HG03060 (cell line): ENCODE measurements around the gene IL6ST.
A peak's percentile ranks its signal among the peaks of the same experiment; 100 is the strongest.
"Not testable (repeated sequence)": the region's sequence is repeated elsewhere in the genome, so short reads cannot be mapped to it uniquely, and the experiment has no call there.

Source experiments
- ATAC-seq: cut with Tn5 transposase; IDR thresholded peaks from one replicate; pipeline ENCODE4 v1.9.1; 2021; ENCODE audit warnings: low read depth, moderate number of reproducible peaks; ENCODE audit not compliant: unreplicated experiment

IL6ST gene

DNA sequence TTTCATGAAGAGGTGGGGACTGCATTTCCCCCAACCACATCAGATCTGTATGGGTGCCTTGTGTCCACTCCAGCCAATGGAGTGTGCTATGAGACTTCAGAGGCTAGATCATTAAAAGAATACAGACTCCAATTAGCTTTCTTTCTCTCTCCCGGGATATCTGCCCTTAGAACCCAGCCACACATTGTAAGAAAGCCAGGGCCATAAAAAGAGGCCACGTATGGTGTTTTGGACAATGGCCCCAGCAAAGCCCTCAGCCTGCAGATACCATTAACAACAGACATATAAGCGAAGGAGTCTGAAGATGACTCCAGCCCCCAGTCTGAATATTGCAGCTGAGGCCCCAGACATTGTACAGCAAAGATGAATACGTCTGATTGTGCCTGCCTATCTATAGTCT, 21.5 kb downstream of the IL6ST start:
- ATAC-seq: no peak

DNA sequence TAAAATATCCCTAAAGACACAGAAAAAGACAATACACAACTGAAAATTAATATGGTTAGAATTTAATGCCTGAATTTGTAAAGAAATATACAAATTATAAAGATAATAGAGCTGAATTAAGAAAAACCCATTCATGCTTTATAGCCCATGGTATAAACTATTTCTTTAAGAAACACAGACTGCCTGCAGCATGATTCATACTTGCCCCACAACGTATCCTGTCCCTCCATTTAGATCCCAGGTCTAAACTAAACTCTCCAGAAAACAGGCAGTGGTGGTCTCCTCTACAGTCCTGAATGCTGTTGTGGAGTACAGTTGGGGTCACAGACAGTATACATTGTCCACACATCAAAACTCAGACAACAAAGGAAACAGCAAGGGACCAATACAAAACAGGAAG, 24.8 kb downstream of the IL6ST start:
- ATAC-seq: no peak

DNA sequence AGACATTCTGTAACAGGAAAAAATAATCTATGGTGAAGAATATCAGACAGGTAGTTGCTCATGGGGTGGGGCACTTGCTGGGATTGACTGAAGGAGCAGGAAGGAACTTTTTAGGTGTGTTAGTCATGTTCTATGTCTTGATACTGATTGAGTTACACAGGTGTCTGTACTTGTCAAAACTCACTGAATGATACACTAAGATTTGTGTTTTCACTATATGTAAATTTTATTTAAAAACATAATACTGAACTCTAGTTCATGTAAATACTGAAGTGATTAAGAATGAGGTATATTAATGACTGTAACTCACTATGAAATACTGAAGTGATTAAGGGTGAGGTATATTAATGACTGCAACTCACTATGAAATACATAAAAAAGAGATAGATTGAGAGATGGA, 28.5 kb downstream of the IL6ST start:
- no peak for ATAC-seq

DNA sequence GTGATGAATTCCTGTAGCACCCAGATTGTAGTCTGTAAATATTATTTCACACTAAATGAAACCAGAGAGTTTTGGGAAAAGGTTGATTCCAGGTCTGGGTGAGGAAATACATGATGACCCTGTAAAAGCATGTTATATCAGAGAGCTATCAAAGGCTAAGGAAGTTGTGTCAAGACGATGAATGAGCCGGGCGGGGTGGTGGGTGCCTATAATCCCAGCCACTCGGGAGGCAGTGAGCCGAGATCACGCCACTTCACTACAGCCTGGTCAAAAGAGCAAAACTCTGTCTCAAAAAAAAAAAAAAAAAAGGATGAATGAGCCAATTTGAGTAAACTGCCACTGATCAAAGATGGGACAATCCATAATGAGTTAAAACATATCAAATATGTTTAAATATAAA, 29.2 kb downstream of the IL6ST start:
- no peak for ATAC-seq

DNA sequence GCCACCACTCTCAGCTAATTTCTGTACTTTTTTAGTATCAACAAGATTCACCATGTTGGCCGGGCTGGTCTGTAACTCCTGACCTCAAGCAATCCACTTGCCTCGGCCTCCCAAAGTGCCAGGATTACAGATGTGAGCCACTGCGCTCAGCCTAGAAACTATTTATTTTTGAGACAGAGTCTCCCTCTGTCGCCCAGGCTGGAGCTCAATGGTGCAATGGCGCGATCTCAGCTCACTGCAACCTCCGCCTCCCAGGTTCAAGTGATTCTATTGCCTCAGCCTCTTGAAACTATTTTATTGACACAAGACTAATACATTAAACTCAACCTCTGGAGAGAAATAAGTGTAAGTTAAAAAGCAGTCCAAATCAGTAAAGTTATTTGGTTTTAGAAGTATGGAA, 34.0 kb downstream of the IL6ST start:
- ATAC-seq: no peak

DNA sequence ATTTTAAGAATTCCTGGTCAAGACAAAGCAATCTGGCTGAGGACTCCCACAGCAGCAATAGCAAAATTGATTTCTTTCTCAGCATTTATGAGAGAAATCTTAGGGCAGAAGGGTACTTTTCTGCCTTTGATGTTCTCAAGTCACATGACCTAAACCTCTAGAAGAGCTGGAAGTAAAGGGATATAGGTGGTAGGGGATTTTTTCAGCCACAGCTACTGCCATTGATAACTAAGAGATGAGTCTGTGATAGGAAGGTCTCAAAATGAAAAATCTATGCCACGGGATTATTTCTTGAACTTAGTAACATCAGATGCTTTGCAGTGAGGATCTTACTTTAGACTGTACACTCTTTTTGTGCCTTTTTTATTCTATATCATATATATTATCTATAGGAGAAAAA, 35.6 kb downstream of the IL6ST start:
- no peak for ATAC-seq

DNA sequence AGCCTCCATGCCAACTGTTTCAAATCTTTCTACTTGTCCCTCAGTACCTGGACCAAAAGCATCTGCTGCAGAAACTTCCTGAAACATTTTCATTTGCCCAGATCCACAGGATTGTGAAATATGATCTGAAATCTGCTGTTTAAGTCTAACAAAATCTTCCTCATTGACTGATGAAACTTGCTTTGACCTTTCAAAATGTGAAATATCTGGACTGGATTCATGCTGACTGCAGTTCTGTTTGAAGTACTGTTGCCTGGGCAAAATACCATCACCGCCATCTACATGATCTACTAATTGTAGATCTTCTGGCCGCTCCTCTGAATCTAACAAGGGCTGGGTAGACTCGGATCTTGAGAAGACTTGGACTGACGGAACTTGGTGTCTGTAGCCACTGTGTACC, 53.6 kb downstream of the IL6ST start:
- ATAC-seq: not testable (repeated sequence)

DNA sequence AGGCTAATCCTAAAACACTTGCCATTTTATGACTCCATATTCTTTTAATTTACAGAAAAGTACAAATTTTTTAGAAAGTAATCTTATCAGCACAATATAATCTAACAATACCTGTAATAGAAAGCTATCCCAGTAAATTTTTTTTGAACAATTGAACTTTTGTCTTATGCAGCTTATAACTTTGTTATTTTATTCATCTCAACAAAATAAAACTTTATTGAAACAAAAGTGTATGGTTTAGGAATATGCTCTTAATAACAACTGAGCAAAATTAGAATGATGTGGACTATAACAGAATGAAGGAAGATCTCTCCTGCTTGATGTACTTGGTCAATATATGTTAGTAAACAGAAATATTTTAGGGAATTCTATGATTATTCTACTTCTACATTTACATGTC, 57.2 kb downstream of the IL6ST start:
- ATAC-seq: not testable (repeated sequence)

DNA sequence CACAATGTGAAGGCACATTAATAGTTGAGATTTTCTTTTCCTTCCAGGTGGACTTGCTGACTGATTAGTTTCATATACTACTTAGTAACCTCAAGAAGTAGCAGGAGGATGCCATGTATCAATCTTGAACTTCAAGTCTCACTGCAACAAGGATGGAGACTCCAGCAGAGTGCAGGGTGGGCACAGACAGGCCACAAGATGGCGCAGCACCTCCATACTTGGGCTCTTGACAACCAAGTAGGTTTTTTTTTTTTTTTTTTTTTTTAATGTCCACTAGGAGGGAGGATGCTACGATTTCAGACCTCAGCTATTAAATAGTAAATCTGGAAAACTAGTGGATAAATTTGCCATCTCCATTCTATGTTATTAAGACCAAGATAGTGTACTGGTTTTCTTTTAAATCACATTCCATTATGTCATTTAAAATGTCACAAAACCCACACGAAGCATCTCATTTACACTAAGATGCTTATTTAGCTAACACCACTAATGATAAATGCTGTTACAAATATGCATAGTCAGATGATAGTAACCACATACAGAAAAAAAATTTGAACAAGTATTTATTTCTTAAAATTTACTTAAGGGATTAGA, 58.6 kb downstream of the IL6ST start:
- ATAC-seq: peak; percentile 53

DNA sequence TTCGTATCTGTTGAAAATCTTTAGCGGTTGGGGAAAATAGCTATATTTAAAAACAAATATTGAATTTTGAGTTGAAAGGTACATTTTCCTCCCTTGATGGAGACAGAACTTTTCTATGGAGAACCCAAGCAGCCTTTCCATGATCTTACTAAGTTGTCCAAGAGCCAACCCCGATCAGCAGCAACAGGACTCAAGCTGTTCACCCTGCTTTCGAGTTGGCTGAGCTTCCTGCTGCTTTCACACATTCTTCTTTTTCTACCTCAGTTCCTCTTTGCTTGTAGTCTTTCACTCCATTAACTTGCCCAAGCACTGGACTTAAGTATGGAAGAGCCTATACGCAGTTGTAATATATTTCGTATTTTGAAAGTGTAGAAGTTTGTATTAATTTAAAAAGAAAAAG, 59.4 kb downstream of the IL6ST start:
- ATAC-seq: no peak

DNA sequence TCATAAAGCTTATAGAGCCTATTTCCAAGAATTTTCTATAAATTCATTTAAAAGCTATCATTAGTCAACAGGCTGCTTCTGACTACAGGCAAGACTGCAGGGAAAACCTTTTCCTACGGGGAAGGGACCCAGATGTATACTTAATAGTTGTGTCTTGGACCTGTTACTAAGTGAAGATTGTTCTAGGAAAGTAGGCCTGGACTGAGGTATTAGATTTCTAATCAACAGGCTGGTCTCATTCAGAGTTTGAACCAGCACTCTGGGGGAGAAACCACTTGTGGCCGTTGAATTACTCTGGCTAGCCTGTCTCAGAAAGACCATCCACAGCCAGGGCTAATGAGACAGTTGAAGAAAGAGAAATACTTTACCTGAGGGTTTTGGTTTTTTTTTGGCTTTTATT, 60.0 kb downstream of the IL6ST start:
- ATAC-seq: no peak

DNA sequence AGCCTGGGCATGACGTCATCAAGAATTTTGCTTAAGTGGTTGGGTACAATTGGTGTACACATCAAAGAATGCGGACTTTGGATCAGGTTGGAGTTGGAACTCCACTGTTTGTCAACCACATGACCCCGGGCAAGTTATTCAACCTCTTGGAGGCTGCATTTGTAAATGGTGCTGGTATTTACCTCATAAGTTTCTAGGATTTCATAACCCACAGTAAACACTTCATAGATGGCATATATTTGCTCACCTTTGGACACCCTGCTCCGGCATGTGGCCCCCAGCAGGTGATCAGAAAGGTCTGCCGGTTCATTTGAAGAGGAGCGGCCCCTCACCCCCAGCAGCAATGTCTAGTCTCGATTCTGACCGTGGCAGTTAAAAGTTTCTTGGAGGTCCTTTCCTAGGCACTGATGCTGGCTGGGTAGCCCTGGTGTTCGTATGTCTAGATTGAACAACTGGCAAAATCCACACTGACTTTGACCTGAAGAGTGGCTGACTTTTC, 60.6 kb downstream of the IL6ST start:
- no peak for ATAC-seq

DNA sequence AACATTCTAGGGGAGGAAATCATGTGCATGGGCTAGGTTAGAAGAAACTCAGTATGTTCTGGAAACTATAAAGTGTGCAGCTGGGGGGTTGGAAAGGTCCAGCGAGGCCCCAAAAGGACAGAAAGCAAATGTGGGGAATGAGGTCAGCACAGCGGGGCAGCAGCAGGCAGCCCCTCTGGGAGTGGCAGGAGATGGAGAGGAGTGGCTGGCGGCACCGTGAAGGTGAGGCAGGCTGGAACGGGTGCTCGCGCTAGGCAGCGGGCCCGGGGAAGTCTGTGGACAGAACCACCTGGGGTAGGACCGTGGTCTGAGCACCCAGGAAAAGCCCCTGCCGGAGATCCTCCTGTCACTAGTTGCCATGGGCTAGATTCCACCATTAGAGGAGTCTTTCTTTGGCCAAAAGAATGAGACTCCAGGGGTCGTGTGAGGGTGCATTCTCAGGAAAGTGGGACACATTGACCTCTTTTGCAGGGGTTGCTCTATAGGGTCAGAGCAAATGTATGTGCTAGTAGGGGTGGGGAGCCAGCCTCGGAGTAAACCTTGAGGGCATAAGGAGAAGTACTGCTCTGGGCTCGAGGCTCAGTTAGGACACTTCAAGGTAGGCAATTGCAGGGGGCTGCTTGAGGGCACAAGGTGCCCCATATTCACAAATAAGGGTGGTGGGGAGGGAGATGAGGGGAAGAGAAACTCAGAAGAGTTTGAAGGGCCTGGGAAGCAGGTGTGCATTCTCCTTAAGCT, 61.2 kb downstream of the IL6ST start:
- ATAC-seq: no peak

DNA sequence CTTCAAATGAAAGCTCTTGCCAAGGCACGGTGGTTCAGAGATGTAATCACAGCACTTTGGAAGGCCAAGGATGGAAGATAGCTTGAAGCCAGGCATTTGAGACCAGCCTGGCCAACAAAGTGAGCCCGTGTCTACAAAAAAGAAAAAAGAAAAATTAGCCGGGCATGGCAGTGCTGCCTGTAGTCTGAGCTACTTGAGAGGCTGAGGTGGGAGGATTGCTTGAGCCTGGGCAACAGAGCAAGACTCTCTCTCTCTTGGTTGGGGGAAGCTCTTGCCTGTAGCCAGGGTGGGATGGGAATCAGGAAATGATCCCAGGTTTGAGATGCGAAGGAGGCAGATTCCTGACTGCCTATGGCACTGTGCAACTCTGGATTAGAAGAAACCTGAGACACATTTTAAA, 62.1 kb downstream of the IL6ST start:
- ATAC-seq: no peak

DNA sequence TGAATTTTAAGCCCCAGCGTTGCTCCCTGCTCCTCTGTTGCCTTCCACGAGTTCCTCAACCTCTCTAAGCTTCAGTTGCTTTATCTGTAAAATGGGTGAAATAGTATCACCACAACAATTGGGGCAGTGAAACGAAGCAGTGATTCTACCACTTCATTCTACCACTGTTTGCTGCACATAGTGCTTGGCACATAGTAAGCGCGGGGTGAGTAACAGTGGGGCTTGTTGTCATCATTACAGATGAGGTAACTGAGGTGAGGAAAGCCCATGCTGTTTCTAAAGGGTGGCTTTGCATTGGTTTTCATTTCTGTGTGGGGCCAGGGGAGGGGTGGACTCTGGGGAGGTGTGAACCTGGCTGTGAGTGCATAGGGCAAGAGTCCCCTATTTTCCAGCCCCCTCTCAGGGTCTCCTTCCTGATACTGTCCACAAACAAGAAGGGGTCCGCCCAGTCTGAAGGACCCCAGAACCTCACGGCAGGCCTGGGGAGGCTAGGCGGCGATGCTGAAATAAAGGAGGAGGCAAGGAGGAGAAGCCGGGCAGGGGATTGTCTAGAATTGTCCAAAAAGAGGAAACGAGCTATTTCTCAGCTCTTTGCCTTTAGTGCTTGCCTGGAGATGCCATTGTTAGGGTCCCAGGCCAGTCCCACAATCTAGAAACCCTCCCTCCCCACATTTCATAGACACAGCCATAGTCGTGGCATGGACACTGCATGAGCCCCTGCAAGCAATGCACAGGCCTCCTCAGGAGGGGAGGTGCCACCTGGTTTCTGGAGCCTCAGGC, 65.6 kb downstream of the IL6ST start:
- ATAC-seq: no peak

DNA sequence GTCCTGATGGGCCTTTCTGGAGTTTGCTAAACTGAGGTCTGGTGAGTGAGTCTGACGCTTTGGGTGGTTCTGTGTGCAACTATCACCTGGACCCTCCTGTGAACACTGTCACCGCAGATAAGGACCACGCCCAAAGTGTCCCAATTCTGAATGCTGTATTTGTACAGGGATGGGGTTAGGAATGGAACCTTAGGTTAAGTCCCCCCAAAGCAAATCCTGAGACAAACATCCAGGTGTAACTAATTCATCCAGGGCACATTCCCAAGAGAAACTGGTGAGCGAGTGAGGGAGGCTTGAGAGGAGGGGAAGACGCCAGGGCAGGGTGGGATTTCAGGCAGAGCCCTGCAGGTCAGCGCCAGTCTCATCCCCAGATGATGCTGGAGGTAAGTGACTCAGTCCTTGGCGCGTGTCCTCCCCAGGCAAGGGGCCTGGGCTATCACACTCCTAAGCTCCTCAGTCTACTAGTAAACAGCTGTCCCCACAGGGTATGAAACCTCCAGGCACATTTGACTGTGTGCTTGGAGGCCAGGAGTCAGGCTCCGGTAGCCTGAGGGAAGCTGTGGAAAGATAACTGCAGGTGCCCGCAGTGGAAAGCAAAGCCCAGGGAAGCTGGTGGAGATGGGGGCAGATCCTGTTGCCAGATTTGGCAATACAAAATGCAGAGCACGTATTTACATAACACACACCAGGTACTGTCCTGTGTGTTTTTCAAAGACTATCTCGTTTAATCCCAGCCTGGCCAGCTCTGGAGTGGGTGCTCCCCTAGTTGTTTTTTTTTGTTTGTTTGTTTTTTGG, 66.7 kb downstream of the IL6ST start:
- ATAC-seq: no peak

DNA sequence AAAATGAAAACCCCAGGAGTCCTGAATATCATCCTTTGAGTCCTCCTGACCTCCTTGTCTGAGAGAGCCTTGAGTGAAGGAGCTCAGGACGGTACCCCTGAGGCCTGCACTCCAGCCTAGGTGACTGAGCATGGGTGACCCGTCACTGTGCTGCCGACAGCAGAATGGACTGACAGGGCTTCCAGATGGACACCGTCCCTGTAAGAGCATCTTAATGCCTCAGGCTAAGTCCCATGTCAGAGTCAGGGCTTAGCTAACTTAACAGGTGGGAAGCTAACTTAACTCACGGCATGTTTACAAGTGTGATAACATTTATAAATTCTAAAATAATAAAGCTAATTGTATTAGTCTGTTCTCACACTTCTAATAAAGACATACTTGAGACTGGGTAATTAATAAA, 68.3 kb downstream of the IL6ST start:
- no peak for ATAC-seq

DNA sequence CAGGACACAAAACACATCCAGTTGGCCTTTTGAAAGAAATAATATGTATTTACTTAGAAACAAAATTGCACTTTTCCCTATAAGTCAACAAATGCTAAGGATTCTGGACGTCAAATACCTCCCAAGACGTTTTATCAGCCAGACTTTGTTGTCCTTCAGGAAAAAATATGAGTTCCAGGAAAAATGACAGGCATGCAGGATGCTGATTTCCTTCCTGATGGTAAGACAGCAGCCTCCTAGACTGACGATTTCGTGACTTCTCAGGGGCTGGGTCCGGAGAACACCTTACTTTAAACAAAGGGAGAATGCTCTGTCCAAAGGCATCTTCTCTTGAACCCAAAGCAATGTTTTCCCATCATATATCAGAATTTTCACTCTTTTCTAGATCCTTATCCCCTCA, 69.1 kb downstream of the IL6ST start:
- ATAC-seq: no peak

DNA sequence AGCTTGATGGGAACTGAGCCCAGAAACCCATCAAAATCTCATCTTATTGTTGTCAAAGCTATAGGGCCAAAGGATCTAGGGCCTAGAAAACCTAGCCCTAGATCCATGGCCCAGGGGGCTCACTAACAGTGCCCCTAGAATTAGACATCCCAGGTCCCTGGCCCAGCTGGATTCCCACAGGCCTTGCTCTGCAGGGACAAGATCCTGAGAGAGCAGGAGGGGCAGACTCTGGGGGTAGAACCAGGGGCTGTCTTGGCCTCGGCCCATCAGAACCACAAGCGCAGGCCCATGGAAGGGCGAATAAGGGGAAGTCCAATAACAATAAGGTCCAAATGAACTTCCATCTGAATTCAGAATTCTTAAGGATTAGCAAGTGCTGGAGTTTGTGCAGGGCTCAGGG, 69.6 kb downstream of the IL6ST start:
- ATAC-seq: no peak

DNA sequence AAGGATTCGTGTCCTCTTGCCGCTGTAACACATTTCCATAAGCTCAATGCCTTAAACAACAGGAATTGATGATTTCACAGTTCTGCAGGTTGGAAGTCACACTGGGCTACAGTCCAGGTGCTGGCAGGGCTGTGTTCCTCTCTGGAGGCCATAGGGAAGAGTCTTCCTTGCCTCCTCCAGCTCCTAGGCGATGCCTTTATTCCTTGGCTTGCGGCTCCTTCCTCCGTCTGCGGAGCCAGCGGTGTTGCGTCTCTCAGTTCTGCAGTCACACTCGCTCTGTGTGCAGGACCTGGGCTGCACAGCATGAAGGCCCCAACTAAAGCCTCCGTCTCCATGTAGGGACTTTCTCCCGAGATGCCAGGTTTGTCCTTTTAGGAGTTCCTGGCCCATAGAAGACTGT, 70.0 kb downstream of the IL6ST start:
- no peak for ATAC-seq
